Measurements from ENCODE around the gene DAD1. TPM values are rescaled to one million over a fixed set of nuclear protein-coding genes. Genes with fewer than 3 reads are reported as not detected.

The DAD1 gene
- total RNA-seq, 2 donors from 2014 or later: 139 to 142 TPM

Other genes starting within 250 kb of the DAD1 start
- gene ABHD4, start 9.1 kb upstream of the DAD1 start, total RNA-seq: 10 to 100 TPM; 16.9 to 19.5 TPM
- gene OR6J1, start 55.1 kb upstream of the DAD1 start, total RNA-seq: not detected
- gene OXA1L, start 177.5 kb upstream of the DAD1 start, total RNA-seq: 100 to 1,000 TPM in 1 of 2 donors, 10 to 100 TPM in 1; 81.7 to 125 TPM
- gene SLC7A7, start 226.2 kb upstream of the DAD1 start, total RNA-seq: 10 to 100 TPM in 1 of 2 donors, 1 to 10 TPM in 1; 8.4 to 17.4 TPM
- gene MRPL52, start 240.7 kb upstream of the DAD1 start, total RNA-seq: 10 to 100 TPM; 64.5 to 81.0 TPM
- 100 to 1,000 TPM in 1 of 2 donors, 10 to 100 TPM in 1; 83.0 to 101 TPM for gene MMP14, start 247.4 kb upstream of the DAD1 start, total RNA-seq

Measured in left colon (tissue), 2 donors.